OCI-LY3 (cell line): ENCODE results near the gene KCNK2.

ENCODE experiments used
- H2AFZ ChIP-seq: fragments of 200-600, 300-600 bp; shearing (Covaris generic); 2 replicates; pipeline ENCODE4 v1.6.0; 2014; ENCODE audit warnings: antibody characterized with exemption, low read depth, low read length
- H3K27ac ChIP-seq: fragments of 200-600, 300-600 bp; sonication (generic); 2 replicates; pipeline ENCODE4 v1.5.1; 2014; ENCODE audit warnings: mild to moderate bottlenecking, low read length, moderate library complexity, mixed read lengths
- H3K27me3 ChIP-seq: fragments of 200-600, 300-600 bp; sonication (generic); 2 replicates; pipeline ENCODE4 v1.6.1; 2014; ENCODE audit warnings: low read depth, low read length, mixed read lengths
- H3K36me3 ChIP-seq: fragments of 200-600, 300-600 bp; sonication (generic); replicated peaks from 2 replicates; pipeline ENCODE3; 2014; ENCODE audit warnings: low read depth, low read length, mixed read lengths
- H3K4me1 ChIP-seq: fragments of 300-600, 200-600 bp; sonication (generic); 2 replicates; pipeline ENCODE4 v1.6.1; 2014; ENCODE audit warnings: low read length, mixed read lengths
- H3K4me2 ChIP-seq: fragments of 200-600, 300-600 bp; sonication (generic); 2 replicates; pipeline ENCODE4 v1.6.1; 2014; ENCODE audit warnings: low read length, mixed read lengths
- H3K4me3 ChIP-seq: fragments of 300-600, 200-600 bp; sonication (generic); 2 replicates; pipeline ENCODE4 v1.5.1; 2014; ENCODE audit warnings: antibody characterized with exemption, mild to moderate bottlenecking, low read length, moderate library complexity
- H3K79me2 ChIP-seq: fragments of 300-600, 200-600 bp; shearing (Covaris generic); 2 replicates; pipeline ENCODE4 v1.6.1; 2014; ENCODE audit warnings: mild to moderate bottlenecking, low read length, mixed read lengths
- H3K9ac ChIP-seq: fragments of 300-600, 200-600 bp; shearing (Covaris generic); 2 replicates; pipeline ENCODE4 v1.6.0; 2014; ENCODE audit warnings: mild to moderate bottlenecking, low read length, moderate library complexity
- H3K9me3 ChIP-seq: fragments of 200-600, 300-600 bp; shearing (Covaris generic); 2 replicates; pipeline ENCODE4 v1.6.1; 2014; ENCODE audit warnings: low read length, mixed read lengths; ENCODE audit not compliant: insufficient read depth
- H4K20me1 ChIP-seq: fragments of 200-600, 300-600 bp; sonication (generic); 2 replicates; pipeline ENCODE4 v1.6.1; 2016; ENCODE audit warnings: low read length, mixed read lengths; ENCODE audit not compliant: insufficient read depth
- CTCF ChIP-seq: fragments of 200-600, 300-600 bp; sonication (generic); IDR thresholded peaks from 2 replicates; pipeline ENCODE4 v1.5.1; 2014; ENCODE audit warnings: antibody characterized with exemption, low read length, low read depth
- EZH2phosphoT487 ChIP-seq: fragments of 200-600 bp; shearing (Covaris generic); IDR thresholded peaks from 2 replicates; pipeline ENCODE4 v1.6.1; 2018; ENCODE audit warnings: antibody characterized with exemption, mixed run types, low read depth

The KCNK2 gene

DNA sequence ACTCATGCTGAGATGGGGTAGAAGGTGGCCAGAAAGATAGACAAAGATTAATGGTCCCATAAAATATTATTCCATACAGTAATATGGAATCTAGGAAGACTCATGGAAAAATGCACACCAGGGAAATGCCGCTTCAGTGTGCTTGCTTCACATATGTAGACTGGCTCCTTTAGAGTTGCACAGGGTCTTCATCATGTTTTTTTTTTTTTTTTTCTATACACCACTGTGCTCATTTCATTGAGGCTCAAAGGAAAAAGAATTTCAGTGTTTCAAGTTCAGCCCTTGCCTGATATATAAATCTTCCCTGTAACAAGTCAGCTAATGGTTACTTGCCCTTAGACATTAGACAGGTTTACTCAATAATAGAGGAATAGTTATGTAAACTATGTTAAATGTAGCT, 33.2 kb downstream of the KCNK2 start:
- no peaks in the 10 kb centered on the region for H3K27me3 ChIP-seq
- TF ChIP-seq CTCF (no peak), EZH2phosphoT487 (no peak)
- no peak overlapping the region for H3K4me3 ChIP-seq
- H4K20me1 ChIP-seq, result no peaks in the 10 kb centered on the region
- H3K36me3 ChIP-seq, result no peaks in the 10 kb centered on the region
- H3K9me3 ChIP-seq, result no peaks in the 10 kb centered on the region
- no peaks in the 10 kb centered on the region for H3K4me1 ChIP-seq
- no peaks in the 10 kb centered on the region for H3K79me2 ChIP-seq
- no peak overlapping the region for H3K27ac ChIP-seq
- no peak overlapping the region for H3K9ac ChIP-seq
- no peak overlapping the region for H2AFZ ChIP-seq
- no peak overlapping the region for H3K4me2 ChIP-seq

GRCh38 chr1:215118081-215118480, 35.5 kb downstream of the KCNK2 start:
- H3K9me3 ChIP-seq, result no peaks in the 10 kb centered on the region
- no peak overlapping the region for H3K9ac ChIP-seq
- TF ChIP-seq CTCF (no peak), EZH2phosphoT487 (no peak)
- H3K27me3 ChIP-seq, result no peaks in the 10 kb centered on the region
- H3K79me2 ChIP-seq, result no peaks in the 10 kb centered on the region
- H3K4me3 ChIP-seq, result no peak overlapping the region
- H3K27ac ChIP-seq, result no peak overlapping the region
- H3K4me1 ChIP-seq, result no peaks in the 10 kb centered on the region
- H2AFZ ChIP-seq, result no peak overlapping the region
- H4K20me1 ChIP-seq, result no peaks in the 10 kb centered on the region
- no peak overlapping the region for H3K4me2 ChIP-seq
- no peaks in the 10 kb centered on the region for H3K36me3 ChIP-seq

GRCh38 chr1:215119056-215119455, 36.5 kb downstream of the KCNK2 start:
- Histone ChIP-seq H3K4me1 (no peaks in the 10 kb centered on the region), H3K79me2 (no peaks in the 10 kb centered on the region)

DNA sequence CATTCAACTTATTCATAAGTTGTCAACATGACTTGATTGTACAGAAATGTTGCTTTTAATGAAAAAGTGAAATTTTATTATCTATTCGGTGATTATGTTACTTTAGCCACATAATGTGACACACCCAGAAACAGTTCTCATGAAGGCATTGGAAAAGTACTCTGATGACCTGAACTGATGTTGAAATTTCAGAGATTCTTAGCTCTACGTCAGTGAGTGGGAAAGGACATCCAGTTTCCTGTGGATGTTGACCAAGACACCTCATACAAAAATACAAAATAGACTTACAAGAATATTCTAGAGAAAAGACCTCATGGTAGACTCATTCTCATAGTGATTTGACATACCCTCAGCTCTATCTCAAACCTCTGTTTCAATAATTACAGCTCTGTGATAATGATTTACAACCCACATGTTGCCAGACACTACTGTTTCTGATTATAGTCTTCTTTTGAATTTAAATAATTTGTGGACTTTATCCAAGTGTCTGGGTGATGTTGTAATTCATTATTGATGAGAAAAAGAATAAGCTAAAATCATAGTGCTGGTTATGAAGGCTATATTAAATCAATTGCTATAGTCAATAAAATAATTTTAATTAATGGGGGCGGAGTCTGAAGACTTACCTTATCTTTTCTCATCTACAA, 37.3 kb downstream of the KCNK2 start:
- Histone ChIP-seq H3K4me2 (no peak overlapping the region), H3K4me1 (no peaks in the 10 kb centered on the region), H3K9ac (no peak overlapping the region)

More at GRCh38 chr1:215119056-215119455, 36.5 kb downstream of the KCNK2 start:
- no peak for TF ChIP-seq CTCF
- no peak for TF ChIP-seq EZH2phosphoT487
- H3K27me3 ChIP-seq, result no peaks in the 10 kb centered on the region
- H3K9ac ChIP-seq, result no peak overlapping the region
- no peak overlapping the region for H3K4me2 ChIP-seq
- no peak overlapping the region for H3K27ac ChIP-seq
- H4K20me1 ChIP-seq, result no peaks in the 10 kb centered on the region
- no peak overlapping the region for H3K4me3 ChIP-seq
- H3K36me3 ChIP-seq, result no peaks in the 10 kb centered on the region
- no peaks in the 10 kb centered on the region for H3K9me3 ChIP-seq
- H2AFZ ChIP-seq, result no peak overlapping the region

More for the DNA sequence above, 37.3 kb downstream of the KCNK2 start:
- TF ChIP-seq CTCF, result no peak
- Histone ChIP-seq H3K79me2 (no peaks in the 10 kb centered on the region), H3K4me3 (no peak overlapping the region), H3K27me3 (no peaks in the 10 kb centered on the region), H4K20me1 (no peaks in the 10 kb centered on the region), H3K27ac (no peak overlapping the region), H3K36me3 (no peaks in the 10 kb centered on the region), H2AFZ (no peak overlapping the region), H3K9me3 (no peaks in the 10 kb centered on the region)
